GM19193 (cell line): ENCODE measurements around the gene PLEKHA7.

Experiments
- POLR2A ChIP-seq: IDR thresholded peaks from 4 replicates; pipeline ENCODE4 v1.6.1; 2011; ENCODE audit not compliant: insufficient read depth, insufficient read length; ENCODE audit errors: extremely low read depth

Gene PLEKHA7

DNA sequence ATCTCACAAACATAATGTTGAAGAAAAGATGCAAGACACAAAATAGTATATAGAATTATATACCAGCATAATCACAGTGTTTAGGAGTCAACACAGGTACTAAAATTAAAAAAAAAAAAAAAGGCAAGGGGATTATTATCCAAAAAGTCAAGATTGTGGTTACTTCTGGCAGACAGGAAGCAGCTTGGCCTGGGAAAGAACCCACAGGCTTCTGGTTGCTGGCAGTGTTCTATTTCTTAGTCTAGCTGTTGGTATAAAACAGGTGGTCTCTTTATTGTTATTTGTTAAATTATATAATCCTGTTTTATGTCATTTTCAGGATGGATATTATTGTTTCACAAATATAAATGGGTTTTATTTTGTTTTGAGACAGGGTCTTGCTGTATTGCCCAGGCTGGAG lies 221.8 kb downstream of the PLEKHA7 start:
- no peak for TF ChIP-seq POLR2A

GRCh38 chr11:16791191-16791961 lies 222.8 kb downstream of the PLEKHA7 start:
- TF ChIP-seq POLR2A = no peak

- no peak for TF ChIP-seq POLR2A
Observed at GRCh38 chr11:16790486-16791190, 223.6 kb downstream of the PLEKHA7 start.

DNA sequence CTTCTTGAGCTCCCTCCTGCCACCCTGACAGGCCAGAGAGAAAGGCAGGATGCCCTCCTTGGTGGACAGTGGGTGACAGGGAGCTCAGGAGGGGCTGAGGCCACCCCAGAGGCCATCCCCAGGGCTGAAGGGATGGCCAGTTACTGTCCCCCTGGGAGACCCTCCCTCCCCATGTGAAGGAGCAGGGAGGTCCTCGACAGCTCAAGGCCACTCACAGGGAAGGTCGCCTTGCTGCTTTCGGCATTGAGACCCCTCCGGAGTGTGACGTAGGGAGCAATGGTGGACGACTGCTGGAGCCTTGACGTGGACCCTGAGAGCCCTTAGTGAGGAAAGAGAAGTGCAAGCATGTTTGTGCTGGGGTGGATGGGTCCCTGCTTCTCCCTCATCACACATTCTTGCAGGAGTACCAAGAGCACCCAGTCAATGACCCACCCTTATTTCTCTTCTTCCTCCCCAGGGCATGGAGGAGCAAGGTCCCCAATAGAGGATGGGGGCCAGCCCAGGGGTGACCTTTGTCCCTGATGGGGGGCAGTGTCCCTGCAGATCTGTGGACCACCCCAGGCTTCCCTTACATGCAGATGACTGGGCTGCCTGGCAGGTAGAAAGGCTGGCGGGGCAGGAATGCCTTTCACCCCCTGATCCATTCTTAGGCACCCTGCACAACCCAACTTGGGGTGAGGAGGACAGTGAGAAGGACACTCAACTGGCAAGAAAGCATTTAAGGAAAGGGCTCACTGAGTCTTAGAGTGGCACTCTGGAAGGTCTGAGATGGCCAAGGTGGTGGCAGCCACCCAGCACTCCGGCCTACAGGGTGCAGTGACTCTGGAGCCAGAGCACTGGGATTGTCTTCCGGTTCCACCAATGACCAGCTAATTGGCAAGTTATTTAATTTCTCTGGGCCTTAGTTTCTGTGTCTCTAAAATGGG lies 224.4 kb downstream of the PLEKHA7 start:
- no peak for TF ChIP-seq POLR2A

GRCh38 chr11:16789063-16789420 lies 225.2 kb downstream of the PLEKHA7 start:
- TF ChIP-seq POLR2A = no peak

DNA sequence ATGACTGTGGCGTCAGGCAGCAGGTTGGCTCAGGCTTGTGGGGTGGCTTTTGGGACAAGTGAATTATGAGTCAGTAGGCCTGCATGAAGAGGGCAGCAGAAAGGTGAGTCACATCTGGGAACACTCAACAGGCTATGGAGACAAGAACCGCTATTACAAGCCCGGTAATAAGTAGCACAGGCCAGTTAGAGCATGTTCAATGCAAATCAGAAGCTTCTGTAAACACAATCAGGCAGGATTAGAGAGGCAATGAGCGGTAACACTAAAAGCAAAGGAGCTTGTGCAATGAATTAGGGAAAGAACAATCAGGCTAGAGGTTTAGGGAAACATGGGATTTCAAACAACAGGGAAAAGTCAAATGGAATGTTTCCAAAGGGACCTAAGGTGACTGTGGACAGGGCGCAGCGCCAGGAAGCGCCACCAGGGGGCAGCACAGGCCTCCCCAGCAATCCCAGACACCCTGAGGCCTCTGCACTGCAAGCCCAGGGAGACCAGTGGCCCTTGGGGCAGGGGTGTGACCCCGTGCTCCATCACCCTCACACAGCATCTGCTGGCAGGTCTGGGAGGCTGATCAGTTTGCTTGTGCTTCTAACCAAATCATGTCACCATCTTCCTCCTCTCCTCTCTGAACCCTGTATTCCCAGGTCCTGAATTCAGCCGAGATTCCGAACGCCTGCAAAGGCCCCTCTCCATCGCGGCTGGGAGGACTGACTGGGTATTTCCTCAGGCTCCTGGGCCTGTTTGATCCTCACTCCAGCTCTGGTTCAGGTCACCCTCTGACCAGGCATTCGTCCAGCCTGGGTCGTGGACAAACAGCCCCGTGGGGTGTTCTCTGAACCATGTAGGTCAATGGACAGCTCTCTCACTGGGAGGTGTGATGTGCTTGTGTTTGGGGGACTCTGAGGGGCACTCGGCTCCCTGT lies 225.8 kb downstream of the PLEKHA7 start:
- TF ChIP-seq POLR2A = no peak

GRCh38 chr11:16787035-16787742 lies 227.0 kb downstream of the PLEKHA7 start:
- no peak for TF ChIP-seq POLR2A

DNA sequence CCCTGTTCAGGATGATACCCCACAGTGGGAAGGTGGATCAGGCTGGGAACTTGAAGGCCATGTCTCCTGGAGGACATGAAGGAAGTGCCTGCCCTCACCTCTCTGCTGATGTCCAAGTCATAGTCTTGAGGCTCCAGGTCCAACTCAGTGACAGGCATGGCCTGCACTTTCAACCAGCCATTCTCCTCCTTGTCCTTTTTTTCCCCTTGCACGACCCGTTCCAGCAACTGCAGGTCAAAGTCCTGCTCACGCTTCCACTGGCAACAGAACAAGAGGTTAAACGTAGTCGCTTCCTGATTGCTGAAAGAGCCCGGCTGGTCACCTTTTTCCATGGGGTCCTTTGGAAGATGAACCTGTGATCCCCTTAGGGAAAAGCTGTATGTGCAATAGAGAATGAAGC lies 228.1 kb downstream of the PLEKHA7 start:
- TF ChIP-seq POLR2A = no peak

DNA sequence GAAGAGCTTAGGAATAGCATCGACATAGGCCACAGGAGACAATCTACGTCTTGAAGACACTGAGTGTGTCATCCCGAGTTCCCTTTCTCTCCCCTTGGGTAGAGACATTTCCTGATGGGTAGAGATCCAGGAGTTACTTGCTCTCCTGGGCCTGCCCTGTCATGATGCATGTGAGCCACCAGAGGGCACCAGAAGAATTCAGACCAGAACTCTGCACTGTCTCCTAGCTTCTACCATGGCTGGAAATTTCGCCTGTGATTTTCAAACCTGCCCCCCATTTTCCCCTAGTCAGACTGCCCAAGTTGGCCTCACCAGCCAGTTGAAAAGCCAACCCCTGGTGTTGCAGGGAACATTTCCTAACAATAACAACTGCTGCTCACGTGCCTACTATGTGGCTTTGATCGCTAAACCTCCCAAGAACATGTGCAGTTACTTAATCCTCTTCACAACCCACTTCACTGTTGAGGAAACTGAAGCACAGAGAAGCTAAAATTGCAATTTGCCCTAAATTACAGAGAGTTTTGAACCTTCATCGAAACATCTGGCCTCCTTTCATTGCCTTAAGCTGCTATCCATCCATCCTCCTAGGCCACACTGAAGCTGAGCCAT lies 228.6 kb downstream of the PLEKHA7 start:
- TF ChIP-seq POLR2A = no peak

DNA sequence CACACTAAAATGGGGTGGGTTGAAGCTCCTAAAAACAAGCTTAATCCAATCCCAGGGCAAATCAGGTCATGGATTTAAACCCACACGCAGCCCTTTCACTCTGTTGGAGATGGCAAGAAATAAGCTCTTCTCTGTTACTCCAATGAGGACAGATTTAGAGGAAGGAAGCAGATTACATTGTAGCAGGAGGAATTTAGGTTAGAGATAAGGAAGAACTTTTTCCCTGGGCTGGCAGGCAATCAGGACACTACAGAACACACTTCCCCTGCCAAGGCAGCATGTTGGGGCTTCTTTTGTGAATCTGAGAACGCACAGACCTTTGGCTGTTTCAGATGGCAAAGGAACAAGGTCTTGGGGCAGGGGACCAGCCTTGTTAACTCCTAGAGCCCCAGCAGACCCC lies 229.5 kb downstream of the PLEKHA7 start:
- no peak for TF ChIP-seq POLR2A

DNA sequence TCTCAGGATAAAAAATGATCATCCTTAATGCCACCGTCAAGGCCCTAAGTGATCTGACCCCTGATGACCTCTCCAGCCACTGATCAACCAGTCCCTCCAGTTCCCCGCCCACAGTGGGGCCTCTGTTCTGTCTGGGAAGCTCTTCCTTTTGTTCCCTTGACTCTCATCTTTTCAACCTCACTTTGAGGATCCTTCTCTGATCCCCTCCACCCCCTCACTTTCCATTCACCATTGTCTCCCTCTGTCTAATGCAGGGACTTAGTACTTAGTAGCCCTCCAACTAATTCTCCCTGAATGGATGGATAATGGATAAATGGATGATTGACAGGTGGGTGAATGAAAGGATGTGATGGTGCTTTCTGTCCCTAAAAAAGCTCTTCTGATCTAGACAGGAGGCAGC lies 230.1 kb downstream of the PLEKHA7 start:
- TF ChIP-seq POLR2A = no peak

DNA sequence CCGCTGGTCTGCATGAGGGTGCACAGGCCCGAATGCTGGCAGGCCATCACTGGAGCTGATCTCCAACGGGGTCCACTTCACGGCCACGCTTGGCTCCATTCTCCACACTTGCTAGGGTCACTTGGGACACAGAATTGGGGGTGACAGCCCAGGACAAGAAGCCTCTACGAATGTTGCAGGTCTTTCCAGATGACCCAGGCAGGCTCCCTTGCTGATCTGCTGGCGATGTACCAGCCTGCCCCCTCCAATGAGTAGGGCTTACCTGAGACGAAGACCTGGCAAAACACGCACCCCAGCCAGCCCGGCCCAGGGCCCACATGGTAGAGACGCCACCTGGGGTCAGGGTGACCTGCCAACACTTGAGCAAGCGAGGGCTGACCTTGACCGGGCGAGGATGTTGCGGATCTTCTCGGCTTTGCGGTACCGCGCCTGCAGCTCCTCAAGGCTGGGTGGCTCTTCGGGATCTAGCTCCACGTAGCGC lies 230.9 kb downstream of the PLEKHA7 start:
- TF ChIP-seq POLR2A = no peak
